Brain pericyte (primary cell): Measurements from ENCODE around the gene RLF.

ENCODE experiments used
- DNase-seq: peaks from one replicate; pipeline ENCODE4 v3.0.0-alpha.2; 2012; ENCODE audit warnings: low read depth, low spot score

RLF gene

GRCh38 chr1:40240390-40240789 lies 79.2 kb downstream of the RLF start:
- no peak for DNase-seq

- no peak for DNase-seq
Observed at GRCh38 chr1:40241362-40241761, 80.2 kb downstream of the RLF start.

GRCh38 chr1:40243351-40243750 lies 82.2 kb downstream of the RLF start:
- no peak for DNase-seq

GRCh38 chr1:40244138-40244744 lies 83.1 kb downstream of the RLF start:
- DNase-seq: no peak

- no peak for DNase-seq
Observed at GRCh38 chr1:40245686-40246085, 84.5 kb downstream of the RLF start.

GRCh38 chr1:40247655-40248054 lies 86.5 kb downstream of the RLF start, which contains the start of gene TMCO2:
Gene TMCO2 (plus strand): TSS chr1:40247937. CDS start chr1:40247994, 57 bp downstream.
- no peak for DNase-seq

- DNase-seq: no peak
Observed at GRCh38 chr1:40248412-40248811, 87.2 kb downstream of the RLF start.

- DNase-seq: no peak
Observed at GRCh38 chr1:40251456-40251855, 90.3 kb downstream of the RLF start.

GRCh38 chr1:40252601-40253000 lies 91.4 kb downstream of the RLF start:
- DNase-seq: no peak

- DNase-seq: no peak
Observed at GRCh38 chr1:40255231-40255630, 94.0 kb downstream of the RLF start.

- no peak for DNase-seq
Observed at GRCh38 chr1:40256401-40257084, 95.4 kb downstream of the RLF start.

GRCh38 chr1:40257313-40257687 lies 96.1 kb downstream of the RLF start:
- no peak for DNase-seq

GRCh38 chr1:40257688-40258444 lies 96.7 kb downstream of the RLF start, which contains the start of gene ZMPSTE24:
Gene ZMPSTE24 (plus strand): TSS chr1:40258236. CDS start chr1:40258272, 36 bp downstream.
- DNase-seq: peak; percentile 91

GRCh38 chr1:40258445-40258769 lies 97.2 kb downstream of the RLF start:
- DNase-seq: no peak

- DNase-seq: no peak
Observed at GRCh38 chr1:40264354-40264781, 103.2 kb downstream of the RLF start.

GRCh38 chr1:40265298-40265697 lies 104.1 kb downstream of the RLF start:
- DNase-seq: no peak

- no peak for DNase-seq
Observed at GRCh38 chr1:40265919-40266318, 104.7 kb downstream of the RLF start.

GRCh38 chr1:40266786-40267535 lies 105.8 kb downstream of the RLF start:
- no peak for DNase-seq

GRCh38 chr1:40267767-40268187 lies 106.6 kb downstream of the RLF start:
- peak; percentile 29 for DNase-seq

GRCh38 chr1:40268211-40268610 lies 107.0 kb downstream of the RLF start:
- DNase-seq: no peak

GRCh38 chr1:40270152-40270834 lies 109.1 kb downstream of the RLF start:
- no peak for DNase-seq
